Fibroblast of villous mesenchyme (primary cell): Measurements from ENCODE around the gene CLIC3. TPM values are rescaled to one million over a fixed set of nuclear protein-coding genes. Genes with fewer than 3 reads are reported as not detected.

Experiments
- DNase-seq: peaks from one replicate; pipeline ENCODE4 v3.0.0-alpha.2; 2010; ENCODE audit warnings: low read depth
- H3K4me3 ChIP-seq: 2 replicates; pipeline ENCODE4 v1.5.1; 2011; ENCODE audit warnings: low read depth, mild to moderate bottlenecking, low read length
- total RNA-seq: library from RNA; depleted of rRNA; stranded (reverse); fragments of >200 nt; gene quantifications from 2 replicates; pipeline ENCODE4 v1.2.3, GENCODE V29; 2012
- TF ChIP-seq, protein P1 (sequence below): IDR thresholded peaks from 2 replicates; pipeline ENCODE4 v1.5.1; 2012; ENCODE audit warnings: low read depth, mild to moderate bottlenecking, low read length; ENCODE audit not compliant: insufficient read depth

Gene CLIC3
- total RNA-seq, 1 donor, result 43.2 TPM

GRCh38 chr9:136980669-136981478 is 15.5 kb downstream of the CLIC3 start:
- no peak for DNase-seq
- no peak overlapping the region for H3K4me3 ChIP-seq
- TF ChIP-seq, protein P1, sequence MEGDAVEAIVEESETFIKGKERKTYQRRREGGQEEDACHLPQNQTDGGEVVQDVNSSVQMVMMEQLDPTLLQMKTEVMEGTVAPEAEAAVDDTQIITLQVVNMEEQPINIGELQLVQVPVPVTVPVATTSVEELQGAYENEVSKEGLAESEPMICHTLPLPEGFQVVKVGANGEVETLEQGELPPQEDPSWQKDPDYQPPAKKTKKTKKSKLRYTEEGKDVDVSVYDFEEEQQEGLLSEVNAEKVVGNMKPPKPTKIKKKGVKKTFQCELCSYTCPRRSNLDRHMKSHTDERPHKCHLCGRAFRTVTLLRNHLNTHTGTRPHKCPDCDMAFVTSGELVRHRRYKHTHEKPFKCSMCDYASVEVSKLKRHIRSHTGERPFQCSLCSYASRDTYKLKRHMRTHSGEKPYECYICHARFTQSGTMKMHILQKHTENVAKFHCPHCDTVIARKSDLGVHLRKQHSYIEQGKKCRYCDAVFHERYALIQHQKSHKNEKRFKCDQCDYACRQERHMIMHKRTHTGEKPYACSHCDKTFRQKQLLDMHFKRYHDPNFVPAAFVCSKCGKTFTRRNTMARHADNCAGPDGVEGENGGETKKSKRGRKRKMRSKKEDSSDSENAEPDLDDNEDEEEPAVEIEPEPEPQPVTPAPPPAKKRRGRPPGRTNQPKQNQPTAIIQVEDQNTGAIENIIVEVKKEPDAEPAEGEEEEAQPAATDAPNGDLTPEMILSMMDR, result no peak

DNA sequence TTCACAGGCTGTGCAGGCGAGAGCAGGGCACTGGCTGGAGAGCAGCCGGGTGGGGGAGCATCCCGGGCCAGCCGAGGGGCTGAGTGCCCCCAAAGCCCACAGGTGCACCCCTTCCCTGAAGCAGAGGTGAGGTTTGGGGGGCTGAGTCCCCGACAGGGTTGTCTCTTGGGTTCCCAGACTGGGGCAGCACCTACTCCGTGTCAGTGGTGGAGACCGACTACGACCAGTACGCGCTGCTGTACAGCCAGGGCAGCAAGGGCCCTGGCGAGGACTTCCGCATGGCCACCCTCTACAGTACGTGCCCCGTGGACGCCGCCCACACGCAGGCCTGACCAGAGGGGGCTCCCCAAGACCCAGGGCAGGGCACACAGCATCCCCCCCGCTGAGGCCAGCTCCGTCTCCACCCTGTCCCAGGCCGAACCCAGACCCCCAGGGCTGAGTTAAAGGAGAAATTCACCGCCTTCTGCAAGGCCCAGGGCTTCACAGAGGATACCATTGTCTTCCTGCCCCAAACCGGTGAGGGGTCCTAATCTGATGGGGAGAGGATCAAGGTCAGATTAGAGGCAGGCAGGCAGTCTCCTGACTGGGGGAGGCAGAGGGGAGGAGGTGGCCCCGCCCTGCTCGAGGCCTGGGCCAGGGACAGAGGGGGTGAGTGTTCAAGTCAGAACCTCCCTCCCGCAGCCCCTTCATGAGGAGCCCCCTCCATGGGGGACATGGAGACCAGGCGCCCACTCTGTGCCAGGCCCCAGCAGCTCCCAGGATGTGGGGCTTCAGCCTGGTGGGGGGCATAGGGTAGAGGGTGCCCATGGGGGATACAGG is 16.4 kb downstream of the CLIC3 start:
- DNase-seq, result no peak
- no peak overlapping the region for H3K4me3 ChIP-seq
- TF ChIP-seq, protein P1, result no peak

DNA sequence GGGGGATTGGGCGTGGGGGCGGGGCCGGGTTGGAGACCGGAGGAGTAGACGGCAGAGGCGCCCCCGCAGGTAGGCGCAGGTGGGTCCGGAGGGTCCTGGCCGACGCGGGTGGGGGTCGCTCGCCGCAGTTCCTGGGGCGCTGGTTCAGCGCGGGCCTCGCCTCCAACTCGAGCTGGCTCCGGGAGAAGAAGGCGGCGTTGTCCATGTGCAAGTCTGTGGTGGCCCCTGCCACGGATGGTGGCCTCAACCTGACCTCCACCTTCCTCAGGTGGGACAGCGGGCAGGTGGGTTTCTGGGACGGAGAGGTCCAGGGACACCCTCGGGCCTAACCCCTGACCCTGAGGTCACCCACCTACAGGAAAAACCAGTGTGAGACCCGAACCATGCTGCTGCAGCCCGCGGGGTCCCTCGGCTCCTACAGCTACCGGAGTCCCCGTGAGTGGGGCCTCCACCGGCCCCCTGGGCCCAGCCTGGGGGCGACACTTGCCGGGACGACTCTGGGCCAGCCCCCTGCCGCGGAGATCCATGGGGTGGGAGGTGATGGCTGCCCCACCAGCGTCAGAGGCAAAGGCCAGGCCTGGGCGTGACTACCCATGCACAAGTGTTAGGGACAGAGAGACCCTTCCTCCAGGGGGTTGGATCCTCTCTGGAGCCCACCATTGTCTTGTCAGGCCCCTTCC is 17.4 kb downstream of the CLIC3 start:
- H3K4me3 ChIP-seq, result peak overlapping the region; percentile 9
- no peak for DNase-seq
- TF ChIP-seq, protein P1, result no peak

DNA sequence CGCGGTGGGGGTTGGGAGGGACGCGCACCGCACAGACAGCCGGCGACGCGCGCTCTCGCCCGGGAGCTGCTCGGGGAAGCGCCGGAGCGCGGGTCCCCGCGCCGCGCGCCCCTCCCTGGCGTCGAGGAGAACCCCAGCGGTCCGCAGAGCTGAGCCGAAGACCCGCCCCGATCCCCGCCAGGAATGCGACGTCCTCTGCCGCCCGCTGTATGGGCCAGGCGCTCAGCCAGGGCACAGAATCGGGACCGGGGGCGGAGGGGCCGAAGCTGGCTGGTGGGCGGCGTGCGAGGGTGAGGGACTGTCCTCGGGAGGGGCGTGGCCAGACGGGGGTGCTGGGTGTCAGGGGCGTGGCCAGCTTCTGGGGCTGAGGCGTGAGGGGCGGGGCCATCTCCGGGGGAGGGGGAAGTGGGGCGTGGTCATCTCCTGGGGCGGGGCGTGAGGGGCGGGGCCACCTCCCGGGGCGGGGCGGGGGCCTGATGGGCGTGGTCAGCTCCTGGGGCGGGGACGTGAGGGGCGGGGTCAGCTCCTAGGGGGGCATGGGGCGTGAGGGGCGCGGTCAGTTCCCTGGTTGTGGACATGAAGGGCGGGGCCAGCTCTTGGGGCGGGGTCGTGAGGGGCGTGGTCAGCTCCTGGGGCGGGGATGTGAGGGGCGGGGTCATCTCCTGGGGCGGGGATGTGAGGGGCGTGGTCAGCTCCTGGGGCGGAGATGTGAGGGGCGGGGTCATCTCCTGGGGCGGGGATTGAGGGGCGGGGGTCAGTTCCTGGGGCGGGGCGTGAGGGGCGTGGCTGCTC is 18.1 kb downstream of the CLIC3 start:
- H3K4me3 ChIP-seq, result peak overlapping the region; percentile 73
- TF ChIP-seq, protein P1, result no peak
- peak; percentile 82 for DNase-seq

DNA sequence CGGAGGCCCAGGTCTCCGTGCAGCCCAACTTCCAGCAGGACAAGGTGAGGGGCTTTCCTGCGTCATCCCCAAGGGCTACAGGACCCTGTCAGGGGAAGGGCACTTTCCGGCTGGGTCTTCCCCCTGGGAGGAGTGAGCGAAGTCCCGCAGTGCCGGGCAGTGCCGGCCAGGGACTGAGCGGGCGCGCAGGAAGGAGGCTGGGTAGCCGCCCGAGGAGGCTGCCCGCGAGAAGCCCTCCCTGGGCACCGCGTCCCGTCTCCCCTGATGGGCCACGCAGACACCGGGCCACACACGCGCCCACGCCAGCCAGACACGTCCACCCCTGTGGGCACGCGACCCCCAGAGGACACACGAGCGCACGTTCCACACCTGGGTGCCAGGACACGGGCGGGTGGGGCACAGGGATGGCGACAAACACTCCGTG is 18.7 kb downstream of the CLIC3 start:
- no peak for DNase-seq
- TF ChIP-seq, protein P1, result no peak
- peak overlapping the region; percentile 73 for H3K4me3 ChIP-seq

DNA sequence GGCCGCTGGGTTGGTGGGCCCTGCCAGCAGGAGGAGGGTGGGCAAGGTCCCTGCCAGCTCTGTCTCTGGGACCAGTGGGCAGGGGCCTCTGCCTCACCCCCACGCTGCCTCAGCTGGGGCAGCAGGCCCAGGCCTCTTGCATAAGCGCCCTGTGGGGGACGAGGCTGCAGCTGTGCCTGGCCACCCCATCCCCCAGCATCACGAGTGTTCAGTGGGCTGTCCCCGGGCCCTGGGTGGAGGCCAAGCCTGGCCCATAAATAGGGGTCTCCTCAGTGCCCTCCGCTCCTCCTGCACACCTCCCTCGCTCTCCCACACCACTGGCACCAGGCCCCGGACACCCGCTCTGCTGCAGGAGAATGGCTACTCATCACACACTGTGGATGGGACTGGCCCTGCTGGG is 19.1 kb downstream of the CLIC3 start, which contains the start of gene PTGDS:
PTGDS (plus strand) TSS at position 282 of the 400 bp plus-strand sequence; CDS start at position 357, 75 bp downstream.
- TF ChIP-seq, protein P1, result no peak
- peak; percentile 84 for DNase-seq
- H3K4me3 ChIP-seq, result peak within 1 kb of the TSS; percentile 73
